Colonic mucosa (tissue), 4 donors: Measurements from ENCODE around the gene DHCR7. TPM values are rescaled to one million over a fixed set of nuclear protein-coding genes. Genes with fewer than 3 reads are reported as not detected.

Source experiments
- DNase-seq: peaks from one replicate; pipeline ENCODE4 v3.0.0-alpha.2; 2020
- H3K27ac ChIP-seq: fragments of 200-600 bp; one replicate; pipeline ENCODE4 v1.8.0; 2021
- H3K27me3 ChIP-seq: fragments of 200-600 bp; one replicate; pipeline ENCODE4 v1.8.0; 2021
- H3K36me3 ChIP-seq: fragments of 200-600 bp; one replicate; pipeline ENCODE4 v1.8.0; 2021
- H3K4me1 ChIP-seq: fragments of 200-600 bp; one replicate; pipeline ENCODE4 v1.8.0; 2021; ENCODE audit warnings: mild to moderate bottlenecking
- H3K4me3 ChIP-seq: fragments of 200-600 bp; one replicate; pipeline ENCODE4 v1.8.0; 2021
- H3K9ac ChIP-seq, 2 donors: one replicate each; pipeline ENCODE4 v1.7.0; 2013; ENCODE audit warnings: control low read depth in 2 of 2, low read depth in 2 of 2, low read length in 2 of 2
- H3K9me3 ChIP-seq: fragments of 200-600 bp; one replicate; pipeline ENCODE4 v1.8.0; 2021
- intact Hi-C: fragments of 100-400 bp; cut with DNase I; formaldehyde crosslinking; loops from one replicate; pipeline ENCODE4 v1.14.1; 2022
- total RNA-seq, 2 donors: library from RNA; stranded (reverse); fragmentation: NEBNext Ultra II Directional in 1 of 2; extraction: Animal tissue kit (Norgen Biotek cat#: 25700) in 1 of 2; gene quantifications; one replicate each; pipeline ENCODE4 v1.2.1, GENCODE V29; 2021
- TF ChIP-seq, protein P1 (sequence below): fragments of 200-600 bp; IDR thresholded peaks from one replicate; pipeline ENCODE4 v1.8.0; 2022; ENCODE audit warnings: antibody characterized with exemption, mild to moderate bottlenecking
- donor health status: healthy.
- donor health status: DM: no; HTN: no; CAD: no.
- donor health status: DM: no; HTN: no; CAD: no.

Gene DHCR7
- total RNA-seq, 2 donors from 2014 or later: 75.3 to 163 TPM

DNA sequence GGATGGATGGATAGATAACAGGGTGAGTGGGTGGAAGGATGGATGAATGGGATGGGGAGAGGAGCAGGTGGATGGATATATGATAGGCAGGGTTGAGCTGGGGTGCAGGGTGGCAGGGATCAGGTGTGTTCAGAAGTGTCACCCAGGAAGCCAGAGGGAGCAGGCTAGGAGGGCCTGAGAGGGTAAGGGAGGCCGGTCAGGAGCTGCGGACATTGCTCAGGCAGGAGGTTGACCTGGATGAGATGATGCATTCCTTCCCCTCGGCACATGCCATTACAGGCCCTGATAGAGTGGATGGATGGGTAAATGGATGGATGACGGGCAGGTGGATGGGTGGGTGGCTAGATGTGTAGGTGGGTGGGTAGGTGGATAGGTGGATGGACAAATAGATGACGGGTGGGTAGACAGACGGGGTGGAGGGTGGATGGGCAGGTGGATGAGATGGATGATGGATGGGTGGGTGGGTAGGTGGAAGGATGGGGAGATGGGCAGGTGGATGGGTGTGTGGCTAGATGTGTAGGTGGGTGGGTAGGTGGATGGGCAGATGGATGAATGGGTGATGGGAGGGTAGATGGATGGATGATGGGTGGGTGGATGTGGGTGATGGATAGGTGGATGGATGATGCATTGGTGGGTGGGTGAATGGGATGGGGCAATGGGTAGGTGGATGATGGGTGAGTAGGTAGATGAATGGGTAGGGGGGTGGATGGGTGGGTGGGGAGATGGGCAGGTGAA lies 8.0 kb downstream of the DHCR7 start:
- H3K4me1 ChIP-seq: no peaks in the 10 kb centered on the region
- H3K4me3 ChIP-seq: no peak overlapping the region
- TF ChIP-seq, protein P1, sequence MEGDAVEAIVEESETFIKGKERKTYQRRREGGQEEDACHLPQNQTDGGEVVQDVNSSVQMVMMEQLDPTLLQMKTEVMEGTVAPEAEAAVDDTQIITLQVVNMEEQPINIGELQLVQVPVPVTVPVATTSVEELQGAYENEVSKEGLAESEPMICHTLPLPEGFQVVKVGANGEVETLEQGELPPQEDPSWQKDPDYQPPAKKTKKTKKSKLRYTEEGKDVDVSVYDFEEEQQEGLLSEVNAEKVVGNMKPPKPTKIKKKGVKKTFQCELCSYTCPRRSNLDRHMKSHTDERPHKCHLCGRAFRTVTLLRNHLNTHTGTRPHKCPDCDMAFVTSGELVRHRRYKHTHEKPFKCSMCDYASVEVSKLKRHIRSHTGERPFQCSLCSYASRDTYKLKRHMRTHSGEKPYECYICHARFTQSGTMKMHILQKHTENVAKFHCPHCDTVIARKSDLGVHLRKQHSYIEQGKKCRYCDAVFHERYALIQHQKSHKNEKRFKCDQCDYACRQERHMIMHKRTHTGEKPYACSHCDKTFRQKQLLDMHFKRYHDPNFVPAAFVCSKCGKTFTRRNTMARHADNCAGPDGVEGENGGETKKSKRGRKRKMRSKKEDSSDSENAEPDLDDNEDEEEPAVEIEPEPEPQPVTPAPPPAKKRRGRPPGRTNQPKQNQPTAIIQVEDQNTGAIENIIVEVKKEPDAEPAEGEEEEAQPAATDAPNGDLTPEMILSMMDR: no peak
- H3K27ac ChIP-seq: no peak overlapping the region
- no peak for DNase-seq
- no peaks in the 10 kb centered on the region for H3K9me3 ChIP-seq
- intact Hi-C loops: no loop called here
- no peaks in the 10 kb centered on the region for H3K27me3 ChIP-seq
- no peak overlapping the region for H3K9ac ChIP-seq
- peaks cover 18% of the 10 kb centered on the region for H3K36me3 ChIP-seq

DNA sequence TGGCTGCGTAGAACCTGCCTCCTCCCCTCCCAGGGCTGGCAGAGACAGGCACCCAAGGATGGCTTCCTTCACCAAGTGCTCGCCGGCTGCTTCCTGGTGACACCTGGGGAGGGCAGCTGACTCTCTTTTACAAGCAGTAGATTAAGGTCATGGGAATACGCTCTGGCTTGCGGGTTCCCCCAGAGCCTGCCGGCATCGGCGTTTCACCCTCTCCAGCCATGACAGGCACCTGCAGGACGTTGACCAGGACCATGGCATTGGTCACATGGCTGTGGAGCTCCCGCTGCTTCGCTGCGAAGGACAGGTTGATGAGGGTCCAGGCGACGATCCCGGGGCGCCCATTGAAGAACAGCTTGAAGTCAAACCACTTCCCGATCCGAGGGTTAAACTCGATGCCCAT lies 9.5 kb downstream of the DHCR7 start:
- Histone ChIP-seq H3K36me3 (peaks cover 14% of the 10 kb centered on the region), H3K9me3 (no peaks in the 10 kb centered on the region), H3K4me3 (no peak overlapping the region), H3K27me3 (no peaks in the 10 kb centered on the region), H3K27ac (no peak overlapping the region), H3K4me1 (peaks cover 3% of the 10 kb centered on the region), H3K9ac (no peak overlapping the region)
- TF ChIP-seq, protein P1: no peak
- DNase-seq: no peak
- intact Hi-C loops: no loop called here

GRCh38 chr11:71437879-71438278 lies 10.3 kb downstream of the DHCR7 start:
- no peak for DNase-seq
- peaks cover 10% of the 10 kb centered on the region for H3K36me3 ChIP-seq
- H3K9me3 ChIP-seq: no peaks in the 10 kb centered on the region
- TF ChIP-seq, protein P1: no peak
- no peak overlapping the region for H3K4me3 ChIP-seq
- H3K4me1 ChIP-seq: peaks cover 5% of the 10 kb centered on the region
- no peak overlapping the region for H3K9ac ChIP-seq
- H3K27me3 ChIP-seq: no peaks in the 10 kb centered on the region
- no peak overlapping the region for H3K27ac ChIP-seq
- intact Hi-C loops: no loop called here

DNA sequence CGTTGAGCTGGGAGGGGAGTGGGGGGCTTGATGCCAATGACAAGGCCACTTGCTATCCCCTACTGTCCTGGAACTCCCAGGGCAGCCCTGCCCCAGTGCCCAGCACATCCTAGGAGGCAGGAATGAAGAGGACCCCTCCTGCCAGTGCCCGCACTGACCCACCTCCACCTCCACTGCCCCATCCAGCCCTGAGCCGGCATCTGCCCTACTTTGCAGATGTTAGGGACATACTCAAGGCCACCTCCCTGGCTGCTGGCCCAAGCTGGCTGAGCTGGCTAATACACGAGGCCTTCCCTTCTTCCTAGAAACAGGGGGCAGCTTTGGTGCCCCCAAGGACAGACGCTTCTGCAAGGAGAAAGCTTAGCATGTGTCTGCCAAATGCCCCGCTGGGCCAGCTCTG lies 10.8 kb downstream of the DHCR7 start:
- intact Hi-C loops: no loop called here
- Histone ChIP-seq H3K27ac (no peak overlapping the region), H3K27me3 (no peaks in the 10 kb centered on the region), H3K9ac (no peak overlapping the region), H3K4me3 (no peak overlapping the region), H3K9me3 (no peaks in the 10 kb centered on the region), H3K4me1 (peaks cover 9% of the 10 kb centered on the region), H3K36me3 (peaks cover 10% of the 10 kb centered on the region)
- DNase-seq: no peak
- TF ChIP-seq, protein P1: no peak

GRCh38 chr11:71436861-71437260 lies 11.3 kb downstream of the DHCR7 start:
- Histone ChIP-seq H3K9me3 (no peaks in the 10 kb centered on the region), H3K9ac (no peak overlapping the region), H3K4me3 (no peak overlapping the region), H3K27me3 (no peaks in the 10 kb centered on the region), H3K36me3 (peaks cover 10% of the 10 kb centered on the region), H3K27ac (no peak overlapping the region), H3K4me1 (peaks cover 10% of the 10 kb centered on the region)
- intact Hi-C loops: no loop called here
- DNase-seq: no peak
- TF ChIP-seq, protein P1: no peak
